Vagina (tissue), 2 donors: ENCODE results near the gene SETD3.

Experiments
- POLR2A ChIP-seq, 2 donors: fragments of 450-650 bp; IDR thresholded peaks; one replicate each; pipeline ENCODE4 v1.6.1; 2017; ENCODE audit warnings: antibody characterized with exemption in 2 of 2, mild to moderate bottlenecking in 2 of 2, moderate library complexity in 2 of 2
- POLR2AphosphoS5 ChIP-seq, 2 donors: sonication (generic); formaldehyde crosslinking; IDR thresholded peaks; one replicate each; pipeline ENCODE4 v1.9.0; 2017; ENCODE audit warnings: antibody characterized with exemption in 2 of 2, mild to moderate bottlenecking in 2 of 2, low read depth in 1 of 2; ENCODE audit not compliant: insufficient read depth in 1 of 2
- TF ChIP-seq, protein P1 (sequence below), 3 experiments: fragments of 450-650 bp in 2 of 3; fragments of 200-600 bp in 1 of 3; sonication (generic) in 1 of 3; IDR thresholded peaks; one replicate each; pipeline ENCODE4 v1.5.1; 2017 to 2019; ENCODE audit warnings: antibody characterized with exemption in 3 of 3, mild to moderate bottlenecking in 2 of 3, moderate library complexity in 2 of 3

DNA sequence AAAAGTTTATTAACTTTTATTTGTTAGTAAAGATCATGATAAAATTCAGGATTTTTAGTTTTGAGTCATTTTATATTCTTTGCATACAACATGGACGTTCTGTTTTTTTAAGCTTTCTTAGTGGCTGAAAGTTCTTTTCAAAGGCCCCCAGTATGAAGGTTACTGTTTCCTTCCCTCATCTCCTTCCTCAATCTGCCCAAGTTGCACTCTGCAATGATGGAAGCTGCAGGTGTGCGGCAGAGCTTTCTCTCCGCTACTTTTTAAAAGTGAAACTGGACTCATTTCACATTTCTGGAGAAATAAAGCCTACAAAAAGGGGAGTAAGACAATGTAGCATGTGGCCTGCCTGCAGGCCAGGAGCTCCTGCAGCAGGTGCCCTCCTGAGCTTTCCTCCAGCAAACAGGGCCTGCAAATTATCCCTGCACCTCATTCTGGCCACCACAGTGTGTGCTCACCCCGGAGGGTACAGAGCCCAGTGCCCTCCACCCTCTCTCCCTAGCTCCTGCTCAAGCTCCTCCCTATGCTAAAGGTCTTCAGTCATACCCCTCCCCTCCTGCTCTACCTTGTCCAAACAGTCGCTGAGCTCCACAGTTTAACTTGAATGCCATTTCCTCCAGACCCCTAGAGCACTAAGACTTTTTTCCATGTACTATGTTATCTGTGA is 78.9 kb downstream of the SETD3 start:
- no peak for TF ChIP-seq POLR2AphosphoS5 (IDR thresholded peaks at IDR 0.05; ENCODE audit: insufficient read depth in 1 of 2, low read depth in 1 of 2)
- TF ChIP-seq, protein P1, sequence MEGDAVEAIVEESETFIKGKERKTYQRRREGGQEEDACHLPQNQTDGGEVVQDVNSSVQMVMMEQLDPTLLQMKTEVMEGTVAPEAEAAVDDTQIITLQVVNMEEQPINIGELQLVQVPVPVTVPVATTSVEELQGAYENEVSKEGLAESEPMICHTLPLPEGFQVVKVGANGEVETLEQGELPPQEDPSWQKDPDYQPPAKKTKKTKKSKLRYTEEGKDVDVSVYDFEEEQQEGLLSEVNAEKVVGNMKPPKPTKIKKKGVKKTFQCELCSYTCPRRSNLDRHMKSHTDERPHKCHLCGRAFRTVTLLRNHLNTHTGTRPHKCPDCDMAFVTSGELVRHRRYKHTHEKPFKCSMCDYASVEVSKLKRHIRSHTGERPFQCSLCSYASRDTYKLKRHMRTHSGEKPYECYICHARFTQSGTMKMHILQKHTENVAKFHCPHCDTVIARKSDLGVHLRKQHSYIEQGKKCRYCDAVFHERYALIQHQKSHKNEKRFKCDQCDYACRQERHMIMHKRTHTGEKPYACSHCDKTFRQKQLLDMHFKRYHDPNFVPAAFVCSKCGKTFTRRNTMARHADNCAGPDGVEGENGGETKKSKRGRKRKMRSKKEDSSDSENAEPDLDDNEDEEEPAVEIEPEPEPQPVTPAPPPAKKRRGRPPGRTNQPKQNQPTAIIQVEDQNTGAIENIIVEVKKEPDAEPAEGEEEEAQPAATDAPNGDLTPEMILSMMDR (IDR thresholded peaks at IDR 0.05) = no peak
- TF ChIP-seq POLR2A (IDR thresholded peaks at IDR 0.05) = no peak
